GM06990 (cell line): ENCODE measurements around the gene FER.

ENCODE experiments used
- DNase-seq: peaks from one replicate; pipeline ENCODE4 v3.0.0-alpha.2; 2011; ENCODE audit not compliant: insufficient read length; ENCODE audit errors: extremely low read depth
- H3K27me3 ChIP-seq: replicated peaks from 2 replicates; pipeline ENCODE4 v1.6.0; 2011; ENCODE audit warnings: low read length; ENCODE audit not compliant: control insufficient read depth, insufficient read depth
- H3K36me3 ChIP-seq: 2 replicates; pipeline ENCODE4 v1.5.1; 2011; ENCODE audit warnings: low read length; ENCODE audit not compliant: control insufficient read depth, insufficient read depth
- H3K4me3 ChIP-seq: replicated peaks from 2 replicates; pipeline ENCODE4 v1.5.1; 2011; ENCODE audit warnings: low read depth, mild to moderate bottlenecking, control low read depth, low read length
- CTCF ChIP-seq: IDR thresholded peaks from 2 replicates; pipeline ENCODE4 v1.5.1; 2011; ENCODE audit warnings: low read length, control low read depth, mild to moderate bottlenecking, inconsistent platforms; ENCODE audit not compliant: insufficient read depth, poor library complexity, severe bottlenecking

FER gene

GRCh38 chr5:109080896-109081295, 333.2 kb downstream of the FER start:
- no peak for TF ChIP-seq CTCF
- Histone ChIP-seq H3K27me3 (no peaks in the 10 kb centered on the region), H3K36me3 (no peaks in the 10 kb centered on the region), H3K4me3 (no peak overlapping the region)
- no peak for DNase-seq

- H3K36me3 ChIP-seq: no peaks in the 10 kb centered on the region
- H3K4me3 ChIP-seq: no peak overlapping the region
- DNase-seq: no peak
- TF ChIP-seq CTCF: no peak
- H3K27me3 ChIP-seq: no peaks in the 10 kb centered on the region
Observed at GRCh38 chr5:109083937-109084336, 336.2 kb downstream of the FER start.

GRCh38 chr5:109089191-109089590, 341.5 kb downstream of the FER start:
- H3K27me3 ChIP-seq: no peaks in the 10 kb centered on the region
- H3K4me3 ChIP-seq: no peak overlapping the region
- DNase-seq: no peak
- TF ChIP-seq CTCF: no peak
- H3K36me3 ChIP-seq: no peaks in the 10 kb centered on the region

- H3K36me3 ChIP-seq: no peaks in the 10 kb centered on the region
- TF ChIP-seq CTCF: no peak
- H3K27me3 ChIP-seq: no peaks in the 10 kb centered on the region
- DNase-seq: no peak
- H3K4me3 ChIP-seq: no peak overlapping the region
Observed at GRCh38 chr5:109099081-109099480, 351.4 kb downstream of the FER start.

GRCh38 chr5:109100971-109101370, 353.3 kb downstream of the FER start:
- no peak overlapping the region for H3K4me3 ChIP-seq
- no peak for TF ChIP-seq CTCF
- DNase-seq: no peak
- H3K36me3 ChIP-seq: no peaks in the 10 kb centered on the region
- H3K27me3 ChIP-seq: no peaks in the 10 kb centered on the region

GRCh38 chr5:109102096-109102690, 354.5 kb downstream of the FER start:
- Histone ChIP-seq H3K36me3 (no peaks in the 10 kb centered on the region), H3K27me3 (no peaks in the 10 kb centered on the region), H3K4me3 (no peak overlapping the region)
- TF ChIP-seq CTCF: no peak
- no peak for DNase-seq
